H1 (cell line): ENCODE measurements around the gene UBE3A.

ENCODE experiments used
- CTCF ChIP-seq, 3 experiments: IDR thresholded peaks; 1 replicate in 2 of 3; 2 replicates in 1 of 3; pipeline versions ENCODE4 v1.5.1 to v1.6.1; 2011; ENCODE audit warnings: low read length in 3 of 3, mild to moderate bottlenecking in 3 of 3, inconsistent platforms in 2 of 3, low read depth in 1 of 3, moderate library complexity in 1 of 3; ENCODE audit not compliant: insufficient read depth in 1 of 3; ENCODE audit errors: control extremely low read depth in 1 of 3
- EGR1 ChIP-seq: IDR thresholded peaks from 2 replicates; pipeline ENCODE4 v1.6.1; 2011; ENCODE audit warnings: low read depth, low read length, borderline replicate concordance
- MAFK ChIP-seq: IDR thresholded peaks from 2 replicates; pipeline ENCODE4 v1.6.1; 2012; ENCODE audit warnings: low read depth, mild to moderate bottlenecking, improper control_type of control experiment, low read length
- RFX5 ChIP-seq: IDR thresholded peaks from 2 replicates; pipeline ENCODE4 v1.6.1; 2011; ENCODE audit warnings: low read depth, low read length, improper control_type of control experiment, borderline replicate concordance
- RNF2 ChIP-seq: fragments of 200-900, 300-1000 bp; sonication (generic); IDR thresholded peaks from 2 replicates; pipeline ENCODE4 v1.7.1; 2016; ENCODE audit warnings: borderline replicate concordance, low read depth, mild to moderate bottlenecking, antibody characterized with exemption, low read length; ENCODE audit not compliant: poor library complexity, severe bottlenecking; ENCODE audit errors: missing control alignments
- SP1 ChIP-seq: IDR thresholded peaks from 2 replicates; pipeline ENCODE4 v1.6.1; 2011; ENCODE audit warnings: low read depth, low read length
- YY1 ChIP-seq: IDR thresholded peaks from 2 replicates; pipeline ENCODE4 v1.6.1; 2011; ENCODE audit warnings: low read depth, mild to moderate bottlenecking, low read length
- ZNF274 ChIP-seq: IDR thresholded peaks from 2 replicates; pipeline ENCODE4 v1.7.0; 2012; ENCODE audit warnings: low read length, borderline replicate concordance; ENCODE audit errors: extremely low read depth
- TF ChIP-seq, protein P1 (sequence below): IDR thresholded peaks from 2 replicates; pipeline ENCODE4 v1.6.1; 2011; ENCODE audit warnings: low read depth, mild to moderate bottlenecking, low read length; ENCODE audit not compliant: insufficient read depth

DNA sequence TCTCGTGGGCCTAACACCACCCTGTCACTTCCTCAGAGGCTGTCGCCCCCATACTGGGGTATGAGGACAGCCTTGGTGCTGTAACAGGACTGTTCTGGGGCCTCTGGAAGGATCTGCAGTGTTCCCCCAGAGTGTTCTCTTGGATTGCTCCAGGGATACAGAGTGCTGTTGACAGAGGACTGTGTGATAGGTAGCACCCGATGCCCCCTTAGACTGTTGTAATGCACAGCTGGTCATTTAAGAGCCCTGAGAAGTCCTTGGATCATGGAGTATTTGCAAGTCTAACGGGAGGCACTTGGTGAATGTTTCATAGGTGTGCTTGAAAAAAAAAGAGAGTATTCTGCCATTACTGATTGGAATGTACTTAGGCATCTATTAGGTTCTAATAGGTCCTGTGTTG, 35.4 kb upstream of the UBE3A start:
- TF ChIP-seq EGR1 (no peak), ZNF274 (no peak), RFX5 (no peak), SP1 (no peak), MAFK (no peak), RNF2 (no peak), YY1 (no peak), CTCF (IDR thresholded peaks at IDR 0.05; ENCODE audit: control extremely low read depth in 1 of 3, insufficient read depth in 1 of 3, low read depth in 1 of 3, low read length in 3 of 3) (no peak)
- TF ChIP-seq, protein P1, sequence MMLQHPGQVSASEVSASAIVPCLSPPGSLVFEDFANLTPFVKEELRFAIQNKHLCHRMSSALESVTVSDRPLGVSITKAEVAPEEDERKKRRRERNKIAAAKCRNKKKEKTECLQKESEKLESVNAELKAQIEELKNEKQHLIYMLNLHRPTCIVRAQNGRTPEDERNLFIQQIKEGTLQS: no peak
